Fibroblast of gingiva (primary cell): ENCODE measurements around the gene BMI1.
"Not testable (repeated sequence)": the region's sequence is repeated elsewhere in the genome, so short reads cannot be mapped to it uniquely, and the experiment has no call there.

Source experiments
- DNase-seq: peaks from one replicate; pipeline ENCODE4 v3.0.0-alpha.2; 2011; ENCODE audit warnings: low read depth

The BMI1 gene

DNA sequence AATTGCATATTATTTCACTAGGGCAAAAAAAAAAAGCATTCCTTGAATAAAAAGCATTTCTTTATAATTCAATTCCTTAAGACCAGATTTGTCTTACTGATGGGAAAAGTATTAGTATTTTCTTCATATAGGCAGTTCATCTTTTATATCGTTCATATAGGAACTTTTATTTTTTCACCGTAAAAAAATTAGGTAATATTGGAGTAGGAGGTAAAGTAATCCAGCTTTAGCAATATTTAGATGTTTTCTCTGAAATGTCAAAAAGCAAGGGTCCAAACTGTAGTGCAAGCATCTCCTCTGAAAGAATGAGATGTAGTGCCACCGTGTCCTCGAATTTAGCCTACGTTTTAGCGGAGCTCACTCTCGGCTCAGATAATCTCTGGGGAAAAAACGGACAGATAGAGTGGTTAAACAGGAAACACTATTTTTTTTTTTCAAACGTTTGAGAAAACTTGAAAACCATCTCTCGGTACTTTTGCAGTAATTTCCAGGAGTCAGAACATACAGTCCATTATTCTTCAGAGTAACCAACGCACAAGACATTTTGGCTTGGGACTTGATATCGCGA lies 18.9 kb downstream of the BMI1 start:
- no peak for DNase-seq

- DNase-seq = peak; percentile 76
These were observed 19.7 kb downstream of the BMI1 start for GRCh38 chr10:22340329-22341189.

- DNase-seq = peak; percentile 43
These were observed 20.5 kb downstream of the BMI1 start for GRCh38 chr10:22341190-22341925.

DNA sequence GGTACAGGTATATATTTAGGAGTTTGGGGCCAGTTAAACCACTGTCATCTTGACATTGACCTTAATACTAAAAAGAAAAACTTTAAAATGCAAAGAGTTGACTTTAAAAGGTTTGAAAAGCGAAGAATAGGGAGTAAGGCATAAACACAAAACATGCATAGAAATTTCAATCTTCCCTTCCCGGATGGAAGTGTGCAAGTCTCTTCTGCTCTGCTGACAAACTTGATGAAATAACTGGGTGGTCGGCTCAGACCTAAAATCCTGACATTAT lies 21.0 kb downstream of the BMI1 start:
- DNase-seq = no peak

DNA sequence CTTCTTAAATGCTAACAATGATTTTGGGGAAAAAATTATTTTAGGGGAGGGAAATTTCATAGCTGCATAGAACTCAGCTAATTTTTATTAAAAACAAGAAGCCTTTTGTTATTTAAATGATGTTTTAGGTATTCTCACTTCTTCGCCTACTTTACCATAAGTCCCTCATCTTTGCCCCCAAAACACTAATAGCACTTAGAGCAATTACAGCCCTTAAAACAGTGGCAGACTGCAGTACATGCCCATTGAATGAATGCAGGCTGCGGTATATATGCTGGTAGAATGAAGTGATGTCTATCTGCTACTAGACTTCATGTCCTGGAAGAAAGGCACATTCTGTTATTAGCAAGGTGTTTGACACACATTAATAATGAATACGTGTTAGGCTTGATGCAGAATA lies 21.5 kb downstream of the BMI1 start:
- no peak for DNase-seq

GRCh38 chr10:22343731-22344130 lies 22.8 kb downstream of the BMI1 start:
- no peak for DNase-seq

GRCh38 chr10:22344249-22344648 lies 23.4 kb downstream of the BMI1 start:
- DNase-seq = no peak

GRCh38 chr10:22344781-22345300 lies 23.9 kb downstream of the BMI1 start:
- DNase-seq = no peak

- DNase-seq = no peak
These were observed 24.6 kb downstream of the BMI1 start, which contains the start of gene SPAG6 for GRCh38 chr10:22345301-22346095. Gene SPAG6, plus strand, starts transcription at chr10:22345496. Its CDS starts 116 bp downstream, at chr10:22345612.

GRCh38 chr10:22346096-22346661 lies 25.3 kb downstream of the BMI1 start:
- DNase-seq = no peak

GRCh38 chr10:22349755-22350154 lies 28.9 kb downstream of the BMI1 start:
- DNase-seq = no peak

- no peak for DNase-seq
These were observed 30.3 kb downstream of the BMI1 start for GRCh38 chr10:22351131-22351703.

GRCh38 chr10:22356324-22356873 lies 35.5 kb downstream of the BMI1 start:
- no peak for DNase-seq

DNA sequence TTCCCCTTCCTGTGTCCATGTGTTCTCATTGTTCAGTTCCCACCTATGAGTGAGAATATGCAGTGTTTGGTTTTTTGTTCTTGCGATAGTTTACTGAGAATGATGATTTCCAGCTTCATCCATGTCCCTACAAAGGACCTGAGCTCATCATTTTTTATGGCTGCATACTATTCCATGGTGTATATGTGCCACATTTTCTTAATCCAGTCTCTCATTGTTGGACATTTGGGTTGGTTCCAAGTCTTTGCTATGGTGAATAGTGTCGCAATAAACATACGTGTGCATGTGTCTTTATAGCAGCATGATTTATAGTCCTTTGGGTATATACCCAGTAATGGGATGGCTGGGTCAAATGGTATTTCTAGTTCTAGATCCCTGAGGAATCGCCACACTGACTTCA lies 36.9 kb downstream of the BMI1 start:
- not testable (repeated sequence) for DNase-seq

- DNase-seq = no peak
These were observed 42.4 kb downstream of the BMI1 start for GRCh38 chr10:22363305-22363704.

- DNase-seq = no peak
These were observed 43.7 kb downstream of the BMI1 start for GRCh38 chr10:22364407-22365140.

DNA sequence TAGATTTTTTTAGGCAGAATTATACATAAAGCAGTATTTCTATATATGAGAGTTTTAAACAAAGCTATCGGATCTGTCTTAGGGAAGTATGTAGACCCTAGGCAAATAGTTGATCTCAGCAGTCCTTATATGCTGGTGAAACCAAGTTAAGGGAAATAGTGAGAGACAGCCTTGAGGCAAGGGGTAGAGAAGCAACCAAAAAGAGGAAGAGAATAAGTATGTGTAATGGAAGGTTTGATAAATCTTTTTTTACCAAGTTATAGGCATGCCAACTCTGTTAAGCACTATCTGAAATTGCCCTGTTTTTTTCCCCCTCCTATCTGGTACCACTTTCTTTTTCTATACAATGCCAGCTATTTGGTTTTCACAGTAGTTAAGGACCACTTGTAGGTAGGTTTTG lies 44.3 kb downstream of the BMI1 start:
- DNase-seq = no peak

DNA sequence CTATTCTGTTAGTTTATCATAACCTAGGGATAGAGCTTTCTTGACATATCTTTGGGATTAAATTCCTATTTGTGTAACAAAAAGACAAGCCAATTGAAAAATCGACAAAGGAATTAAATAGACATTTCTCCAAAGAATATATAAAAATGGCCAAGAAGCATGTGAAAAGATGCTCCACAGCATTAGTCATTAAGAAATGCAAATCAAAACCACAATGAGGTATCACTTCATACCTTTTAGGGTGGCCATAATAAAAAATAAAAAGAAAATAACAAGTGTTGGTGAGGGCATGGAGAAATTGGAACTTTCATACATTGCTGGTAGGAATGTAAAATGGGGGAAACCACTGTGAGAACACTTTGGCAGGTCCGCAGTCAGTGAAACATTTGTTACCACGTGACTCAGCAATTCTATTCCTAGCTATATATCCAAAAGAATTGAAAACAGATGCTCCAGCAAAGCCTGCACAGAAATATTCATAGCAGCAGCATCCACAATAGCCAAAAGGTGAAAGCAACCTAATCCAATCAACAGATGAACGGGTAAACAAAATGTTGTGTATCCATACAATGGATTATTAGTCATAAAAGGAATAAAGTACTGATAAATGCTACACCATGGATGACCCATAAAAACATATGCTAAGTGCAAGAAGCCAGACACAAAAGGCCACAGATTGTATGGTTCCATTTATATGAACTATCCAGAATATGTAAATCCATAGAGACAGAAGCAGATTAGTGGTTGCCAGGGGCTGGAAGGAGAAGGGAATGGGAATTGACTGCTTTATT lies 44.9 kb downstream of the BMI1 start:
- peak; percentile 33 for DNase-seq

DNA sequence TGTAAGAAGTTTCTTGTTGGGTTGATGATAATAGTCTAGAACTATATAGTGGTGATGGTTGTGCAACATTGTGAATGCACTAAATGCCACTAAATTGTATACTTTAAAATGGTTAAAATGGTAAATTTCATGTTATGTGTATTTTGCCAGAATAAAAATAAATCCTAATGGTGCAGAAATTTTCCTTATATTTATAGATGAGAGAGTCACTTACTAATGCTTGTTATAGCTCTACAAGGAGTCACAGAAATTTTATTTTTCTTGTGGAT lies 45.5 kb downstream of the BMI1 start:
- no peak for DNase-seq

- no peak for DNase-seq
These were observed 45.9 kb downstream of the BMI1 start for GRCh38 chr10:22366771-22367170.
